WTC11 (cell line): ENCODE results near the gene ATP11A.

Source experiments
- ELF4 ChIP-seq: sonication (generic); formaldehyde crosslinking; IDR thresholded peaks from 2 replicates; pipeline ENCODE4 v1.8.1; 2022; ENCODE audit warnings: low read depth, mild to moderate bottlenecking, moderate library complexity, missing genetic modification reagents
- ESRRA ChIP-seq: sonication (generic); formaldehyde crosslinking; IDR thresholded peaks from 2 replicates; pipeline ENCODE4 v1.8.1; 2022; ENCODE audit warnings: mild to moderate bottlenecking, missing genetic modification reagents, borderline replicate concordance
- NR2C2 ChIP-seq: sonication (generic); formaldehyde crosslinking; IDR thresholded peaks from 2 replicates; pipeline ENCODE4 v1.8.0; 2022; ENCODE audit warnings: mild to moderate bottlenecking, missing genetic modification reagents
- NR3C1 ChIP-seq: sonication (generic); formaldehyde crosslinking; conservative IDR thresholded peaks from 2 replicates; pipeline ENCODE4 v1.8.1; 2023; ENCODE audit warnings: low read depth, mild to moderate bottlenecking, missing genetic modification reagents
- SP1 ChIP-seq: sonication (generic); formaldehyde crosslinking; conservative IDR thresholded peaks from 2 replicates; pipeline ENCODE4 v1.8.1; 2022; ENCODE audit warnings: missing genetic modification reagents
- TEAD4 ChIP-seq: sonication (generic); formaldehyde crosslinking; IDR thresholded peaks from 2 replicates; pipeline ENCODE4 v1.8.0; 2022; ENCODE audit warnings: mild to moderate bottlenecking, missing genetic modification reagents
- ZNF396 ChIP-seq: fragments of 250-450 bp; sonication (Bioruptor Pico); IDR thresholded peaks from 2 replicates; pipeline ENCODE4 v1.8.0; 2021; ENCODE audit warnings: mild to moderate bottlenecking, moderate library complexity, borderline replicate concordance
- TF ChIP-seq, protein P1 (sequence below): fragments of 200-600 bp; IDR thresholded peaks from 2 replicates; pipeline ENCODE4 v1.8.0; 2022; ENCODE audit warnings: antibody characterized with exemption
- TF ChIP-seq, protein P2 (sequence below): sonication (generic); formaldehyde crosslinking; IDR thresholded peaks from 2 replicates; pipeline ENCODE4 v1.8.1; 2023; ENCODE audit warnings: mild to moderate bottlenecking, missing genetic modification reagents, borderline replicate concordance
- TF ChIP-seq, protein P3 (sequence below): sonication (generic); formaldehyde crosslinking; IDR thresholded peaks from 2 replicates; pipeline ENCODE4 v1.8.1; 2022; ENCODE audit warnings: missing genetic modification reagents, borderline replicate concordance
- TF ChIP-seq, protein P4 (sequence below): sonication (generic); formaldehyde crosslinking; IDR thresholded peaks from 2 replicates; pipeline ENCODE4 v1.8.1; 2022; ENCODE audit warnings: low read depth, mild to moderate bottlenecking, moderate library complexity, missing genetic modification reagents, borderline replicate concordance

DNA sequence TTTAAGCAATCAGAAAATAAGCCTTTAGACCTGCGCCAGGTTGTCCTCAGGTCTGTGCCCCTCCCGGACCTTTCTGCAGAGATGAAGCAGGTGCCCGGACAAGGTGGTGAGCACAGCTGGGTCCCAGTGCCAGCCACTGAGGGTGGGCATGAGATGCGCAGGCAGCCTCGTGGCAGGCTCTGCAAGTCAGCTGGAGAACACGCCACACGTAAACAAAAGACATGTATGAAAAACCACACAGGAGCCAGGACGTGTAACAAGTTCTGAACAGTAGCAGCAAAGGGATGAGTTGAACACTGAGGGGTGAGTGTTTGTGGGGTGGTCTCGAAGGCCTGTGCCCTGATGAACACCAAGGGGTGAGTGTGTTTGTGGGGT lies 210.4 kb downstream of the ATP11A start:
- TF ChIP-seq NR2C2 (CRISPR knock-in tag), result no peak
- no peak for TF ChIP-seq NR3C1 (CRISPR knock-in tag)
- TF ChIP-seq SP1 (CRISPR knock-in tag), result no peak
- TF ChIP-seq, protein P1, sequence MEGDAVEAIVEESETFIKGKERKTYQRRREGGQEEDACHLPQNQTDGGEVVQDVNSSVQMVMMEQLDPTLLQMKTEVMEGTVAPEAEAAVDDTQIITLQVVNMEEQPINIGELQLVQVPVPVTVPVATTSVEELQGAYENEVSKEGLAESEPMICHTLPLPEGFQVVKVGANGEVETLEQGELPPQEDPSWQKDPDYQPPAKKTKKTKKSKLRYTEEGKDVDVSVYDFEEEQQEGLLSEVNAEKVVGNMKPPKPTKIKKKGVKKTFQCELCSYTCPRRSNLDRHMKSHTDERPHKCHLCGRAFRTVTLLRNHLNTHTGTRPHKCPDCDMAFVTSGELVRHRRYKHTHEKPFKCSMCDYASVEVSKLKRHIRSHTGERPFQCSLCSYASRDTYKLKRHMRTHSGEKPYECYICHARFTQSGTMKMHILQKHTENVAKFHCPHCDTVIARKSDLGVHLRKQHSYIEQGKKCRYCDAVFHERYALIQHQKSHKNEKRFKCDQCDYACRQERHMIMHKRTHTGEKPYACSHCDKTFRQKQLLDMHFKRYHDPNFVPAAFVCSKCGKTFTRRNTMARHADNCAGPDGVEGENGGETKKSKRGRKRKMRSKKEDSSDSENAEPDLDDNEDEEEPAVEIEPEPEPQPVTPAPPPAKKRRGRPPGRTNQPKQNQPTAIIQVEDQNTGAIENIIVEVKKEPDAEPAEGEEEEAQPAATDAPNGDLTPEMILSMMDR, result no peak
- TF ChIP-seq ELF4 (CRISPR knock-in tag), result no peak
- no peak for TF ChIP-seq ZNF396
- TF ChIP-seq, protein P2, sequence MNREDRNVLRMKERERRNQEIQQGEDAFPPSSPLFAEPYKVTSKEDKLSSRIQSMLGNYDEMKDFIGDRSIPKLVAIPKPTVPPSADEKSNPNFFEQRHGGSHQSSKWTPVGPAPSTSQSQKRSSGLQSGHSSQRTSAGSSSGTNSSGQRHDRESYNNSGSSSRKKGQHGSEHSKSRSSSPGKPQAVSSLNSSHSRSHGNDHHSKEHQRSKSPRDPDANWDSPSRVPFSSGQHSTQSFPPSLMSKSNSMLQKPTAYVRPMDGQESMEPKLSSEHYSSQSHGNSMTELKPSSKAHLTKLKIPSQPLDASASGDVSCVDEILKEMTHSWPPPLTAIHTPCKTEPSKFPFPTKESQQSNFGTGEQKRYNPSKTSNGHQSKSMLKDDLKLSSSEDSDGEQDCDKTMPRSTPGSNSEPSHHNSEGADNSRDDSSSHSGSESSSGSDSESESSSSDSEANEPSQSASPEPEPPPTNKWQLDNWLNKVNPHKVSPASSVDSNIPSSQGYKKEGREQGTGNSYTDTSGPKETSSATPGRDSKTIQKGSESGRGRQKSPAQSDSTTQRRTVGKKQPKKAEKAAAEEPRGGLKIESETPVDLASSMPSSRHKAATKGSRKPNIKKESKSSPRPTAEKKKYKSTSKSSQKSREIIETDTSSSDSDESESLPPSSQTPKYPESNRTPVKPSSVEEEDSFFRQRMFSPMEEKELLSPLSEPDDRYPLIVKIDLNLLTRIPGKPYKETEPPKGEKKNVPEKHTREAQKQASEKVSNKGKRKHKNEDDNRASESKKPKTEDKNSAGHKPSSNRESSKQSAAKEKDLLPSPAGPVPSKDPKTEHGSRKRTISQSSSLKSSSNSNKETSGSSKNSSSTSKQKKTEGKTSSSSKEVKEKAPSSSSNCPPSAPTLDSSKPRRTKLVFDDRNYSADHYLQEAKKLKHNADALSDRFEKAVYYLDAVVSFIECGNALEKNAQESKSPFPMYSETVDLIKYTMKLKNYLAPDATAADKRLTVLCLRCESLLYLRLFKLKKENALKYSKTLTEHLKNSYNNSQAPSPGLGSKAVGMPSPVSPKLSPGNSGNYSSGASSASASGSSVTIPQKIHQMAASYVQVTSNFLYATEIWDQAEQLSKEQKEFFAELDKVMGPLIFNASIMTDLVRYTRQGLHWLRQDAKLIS (CRISPR knock-in tag), result no peak
- no peak for TF ChIP-seq TEAD4 (CRISPR knock-in tag)
- TF ChIP-seq, protein P3, sequence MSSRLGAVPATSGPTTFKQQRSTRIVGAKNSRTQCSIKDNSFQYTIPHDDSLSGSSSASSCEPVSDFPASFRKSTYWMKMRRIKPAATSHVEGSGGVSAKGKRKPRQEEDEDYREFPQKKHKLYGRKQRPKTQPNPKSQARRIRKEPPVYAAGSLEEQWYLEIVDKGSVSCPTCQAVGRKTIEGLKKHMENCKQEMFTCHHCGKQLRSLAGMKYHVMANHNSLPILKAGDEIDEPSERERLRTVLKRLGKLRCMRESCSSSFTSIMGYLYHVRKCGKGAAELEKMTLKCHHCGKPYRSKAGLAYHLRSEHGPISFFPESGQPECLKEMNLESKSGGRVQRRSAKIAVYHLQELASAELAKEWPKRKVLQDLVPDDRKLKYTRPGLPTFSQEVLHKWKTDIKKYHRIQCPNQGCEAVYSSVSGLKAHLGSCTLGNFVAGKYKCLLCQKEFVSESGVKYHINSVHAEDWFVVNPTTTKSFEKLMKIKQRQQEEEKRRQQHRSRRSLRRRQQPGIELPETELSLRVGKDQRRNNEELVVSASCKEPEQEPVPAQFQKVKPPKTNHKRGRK (CRISPR knock-in tag), result no peak
- TF ChIP-seq ESRRA (CRISPR knock-in tag), result no peak
- TF ChIP-seq, protein P4, sequence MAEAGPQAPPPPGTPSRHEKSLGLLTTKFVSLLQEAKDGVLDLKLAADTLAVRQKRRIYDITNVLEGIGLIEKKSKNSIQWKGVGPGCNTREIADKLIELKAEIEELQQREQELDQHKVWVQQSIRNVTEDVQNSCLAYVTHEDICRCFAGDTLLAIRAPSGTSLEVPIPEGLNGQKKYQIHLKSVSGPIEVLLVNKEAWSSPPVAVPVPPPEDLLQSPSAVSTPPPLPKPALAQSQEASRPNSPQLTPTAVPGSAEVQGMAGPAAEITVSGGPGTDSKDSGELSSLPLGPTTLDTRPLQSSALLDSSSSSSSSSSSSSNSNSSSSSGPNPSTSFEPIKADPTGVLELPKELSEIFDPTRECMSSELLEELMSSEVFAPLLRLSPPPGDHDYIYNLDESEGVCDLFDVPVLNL, result no peak
